Liver (tissue), 3 donors: ENCODE data around the gene BBC3.

Source experiments
- ATF3 ChIP-seq: IDR thresholded peaks from 2 replicates; pipeline ENCODE4 v1.6.1; 2016; ENCODE audit warnings: antibody characterized with exemption
- EGR1 ChIP-seq, 2 donors: IDR thresholded peaks; 2 replicates each; pipeline ENCODE4 v1.6.1; 2016 to 2018; ENCODE audit warnings: antibody characterized with exemption in 2 of 2, low read depth in 2 of 2
- FOXA1 ChIP-seq: IDR thresholded peaks from 2 replicates; pipeline ENCODE4 v1.6.1; 2016; ENCODE audit warnings: antibody characterized with exemption
- GABPA ChIP-seq, 2 donors: IDR thresholded peaks in 1 of 2; conservative IDR thresholded peaks in 1 of 2; 2 replicates each; pipeline ENCODE4 v1.6.1; 2016; ENCODE audit warnings: antibody characterized with exemption in 2 of 2, mild to moderate bottlenecking in 1 of 2, moderate library complexity in 1 of 2
- HNF4A ChIP-seq, 2 donors: conservative IDR thresholded peaks; 2 replicates each; pipeline ENCODE4 v1.6.1; 2016; ENCODE audit warnings: antibody characterized with exemption in 2 of 2, mild to moderate bottlenecking in 2 of 2
- JUND ChIP-seq, 2 donors: IDR thresholded peaks; 2 replicates each; pipeline ENCODE4 v1.6.1; 2016; ENCODE audit warnings: antibody characterized with exemption in 2 of 2
- MAX ChIP-seq: IDR thresholded peaks from 2 replicates; pipeline ENCODE4 v1.6.1; 2016; ENCODE audit warnings: antibody characterized with exemption
- NR2F2 ChIP-seq: IDR thresholded peaks from 2 replicates; pipeline ENCODE4 v1.6.1; 2016; ENCODE audit warnings: antibody characterized with exemption
- REST ChIP-seq: IDR thresholded peaks from 2 replicates; pipeline ENCODE4 v1.6.1; 2016; ENCODE audit warnings: antibody characterized with exemption, mild to moderate bottlenecking
- RXRA ChIP-seq, 2 donors: IDR thresholded peaks; 2 replicates each; pipeline ENCODE4 v1.6.1; 2017 to 2018; ENCODE audit warnings: antibody characterized with exemption in 2 of 2, mild to moderate bottlenecking in 1 of 2
- TAF1 ChIP-seq: conservative IDR thresholded peaks from 2 replicates; pipeline ENCODE4 v1.6.1; 2016; ENCODE audit warnings: antibody characterized with exemption, mild to moderate bottlenecking
- YY1 ChIP-seq: IDR thresholded peaks from 2 replicates; pipeline ENCODE4 v1.6.1; 2016; ENCODE audit warnings: antibody characterized with exemption, mild to moderate bottlenecking
- TF ChIP-seq, protein P1 (sequence below): fragments of 150-350 bp; IDR thresholded peaks from 2 replicates; pipeline ENCODE4 v1.5.1; 2017; ENCODE audit warnings: improper control_type of control experiment, low read depth, low read length; ENCODE audit not compliant: missing input control
- TF ChIP-seq, protein P2 (sequence below): IDR thresholded peaks from 2 replicates; pipeline ENCODE4 v1.6.1; 2016; ENCODE audit warnings: antibody characterized with exemption
- donor health status: healthy.
- donor health status: healthy.

GRCh38 chr19:47253467-47253881 lies 22.5 kb upstream of the BBC3 start:
- TF ChIP-seq, protein P1, sequence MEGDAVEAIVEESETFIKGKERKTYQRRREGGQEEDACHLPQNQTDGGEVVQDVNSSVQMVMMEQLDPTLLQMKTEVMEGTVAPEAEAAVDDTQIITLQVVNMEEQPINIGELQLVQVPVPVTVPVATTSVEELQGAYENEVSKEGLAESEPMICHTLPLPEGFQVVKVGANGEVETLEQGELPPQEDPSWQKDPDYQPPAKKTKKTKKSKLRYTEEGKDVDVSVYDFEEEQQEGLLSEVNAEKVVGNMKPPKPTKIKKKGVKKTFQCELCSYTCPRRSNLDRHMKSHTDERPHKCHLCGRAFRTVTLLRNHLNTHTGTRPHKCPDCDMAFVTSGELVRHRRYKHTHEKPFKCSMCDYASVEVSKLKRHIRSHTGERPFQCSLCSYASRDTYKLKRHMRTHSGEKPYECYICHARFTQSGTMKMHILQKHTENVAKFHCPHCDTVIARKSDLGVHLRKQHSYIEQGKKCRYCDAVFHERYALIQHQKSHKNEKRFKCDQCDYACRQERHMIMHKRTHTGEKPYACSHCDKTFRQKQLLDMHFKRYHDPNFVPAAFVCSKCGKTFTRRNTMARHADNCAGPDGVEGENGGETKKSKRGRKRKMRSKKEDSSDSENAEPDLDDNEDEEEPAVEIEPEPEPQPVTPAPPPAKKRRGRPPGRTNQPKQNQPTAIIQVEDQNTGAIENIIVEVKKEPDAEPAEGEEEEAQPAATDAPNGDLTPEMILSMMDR, result no peak
- TF ChIP-seq REST (no peak), JUND (IDR thresholded peaks at IDR 0.05) (no peak), FOXA1 (no peak), TAF1 (no peak), ATF3 (no peak), EGR1 (IDR thresholded peaks at IDR 0.05; ENCODE audit: low read depth in 2 of 2) (no peak), MAX (no peak), YY1 (no peak), GABPA (IDR thresholded peaks at IDR 0.05 in 1 of 2, conservative IDR thresholded peaks at IDR 0.05 in 1 of 2) (no peak), NR2F2 (no peak), HNF4A (conservative IDR thresholded peaks at IDR 0.05) (no peak), RXRA (IDR thresholded peaks at IDR 0.05) (no peak)
- TF ChIP-seq, protein P2, sequence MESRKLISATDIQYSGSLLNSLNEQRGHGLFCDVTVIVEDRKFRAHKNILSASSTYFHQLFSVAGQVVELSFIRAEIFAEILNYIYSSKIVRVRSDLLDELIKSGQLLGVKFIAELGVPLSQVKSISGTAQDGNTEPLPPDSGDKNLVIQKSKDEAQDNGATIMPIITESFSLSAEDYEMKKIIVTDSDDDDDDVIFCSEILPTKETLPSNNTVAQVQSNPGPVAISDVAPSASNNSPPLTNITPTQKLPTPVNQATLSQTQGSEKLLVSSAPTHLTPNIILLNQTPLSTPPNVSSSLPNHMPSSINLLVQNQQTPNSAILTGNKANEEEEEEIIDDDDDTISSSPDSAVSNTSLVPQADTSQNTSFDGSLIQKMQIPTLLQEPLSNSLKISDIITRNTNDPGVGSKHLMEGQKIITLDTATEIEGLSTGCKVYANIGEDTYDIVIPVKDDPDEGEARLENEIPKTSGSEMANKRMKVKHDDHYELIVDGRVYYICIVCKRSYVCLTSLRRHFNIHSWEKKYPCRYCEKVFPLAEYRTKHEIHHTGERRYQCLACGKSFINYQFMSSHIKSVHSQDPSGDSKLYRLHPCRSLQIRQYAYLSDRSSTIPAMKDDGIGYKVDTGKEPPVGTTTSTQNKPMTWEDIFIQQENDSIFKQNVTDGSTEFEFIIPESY, result no peak
